ENCODE data around the gene PSENEN. TPM values are rescaled to one million over a fixed set of nuclear protein-coding genes. Genes with fewer than 3 reads are reported as not detected.

Gene PSENEN
- total RNA-seq, 3 donors from 2014 or later (not counting 1 experiment from before 2014, with no cell fraction given), result 38.5 to 45.0 (median 41.0) TPM

DNA sequence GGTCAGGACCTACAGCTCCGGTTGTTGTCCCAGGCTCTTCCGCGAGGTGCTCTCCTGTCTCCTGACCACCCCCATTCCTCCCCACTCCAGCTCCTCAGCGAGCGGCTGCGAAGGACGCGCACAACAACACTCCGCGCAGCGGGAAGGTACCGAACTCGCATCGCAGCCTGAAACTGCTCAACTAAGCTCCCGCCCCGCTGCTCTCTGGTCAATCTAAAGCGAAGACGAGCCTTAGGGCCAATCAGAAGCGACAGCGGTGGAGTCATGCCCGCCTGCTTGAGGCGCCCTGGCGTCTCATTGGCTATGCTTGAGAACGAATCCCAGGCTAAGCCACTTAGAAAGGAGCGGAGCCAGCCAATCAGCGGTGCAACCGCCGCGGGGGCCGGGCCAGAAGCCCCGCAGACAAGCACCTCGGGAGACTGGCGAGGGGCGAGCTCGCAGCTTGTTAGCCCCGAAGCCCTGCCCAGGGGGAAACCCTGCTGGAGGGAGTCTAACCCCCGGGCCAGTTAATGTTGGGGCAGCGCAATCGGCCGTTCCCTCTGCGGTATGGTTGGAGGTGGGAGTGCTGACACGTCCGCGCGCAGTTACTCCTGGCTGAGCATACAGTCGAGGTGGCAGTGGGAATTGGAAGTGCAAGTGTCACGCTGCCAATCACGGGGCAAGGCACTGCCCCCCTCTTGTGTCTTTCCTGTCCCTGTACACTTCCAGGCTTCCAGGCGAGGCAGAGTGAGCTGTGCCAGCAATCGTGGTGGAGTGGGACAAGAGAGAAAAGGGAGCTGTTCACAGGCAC is 43.0 kb upstream of the PSENEN start:
- TF ChIP-seq, protein P1, sequence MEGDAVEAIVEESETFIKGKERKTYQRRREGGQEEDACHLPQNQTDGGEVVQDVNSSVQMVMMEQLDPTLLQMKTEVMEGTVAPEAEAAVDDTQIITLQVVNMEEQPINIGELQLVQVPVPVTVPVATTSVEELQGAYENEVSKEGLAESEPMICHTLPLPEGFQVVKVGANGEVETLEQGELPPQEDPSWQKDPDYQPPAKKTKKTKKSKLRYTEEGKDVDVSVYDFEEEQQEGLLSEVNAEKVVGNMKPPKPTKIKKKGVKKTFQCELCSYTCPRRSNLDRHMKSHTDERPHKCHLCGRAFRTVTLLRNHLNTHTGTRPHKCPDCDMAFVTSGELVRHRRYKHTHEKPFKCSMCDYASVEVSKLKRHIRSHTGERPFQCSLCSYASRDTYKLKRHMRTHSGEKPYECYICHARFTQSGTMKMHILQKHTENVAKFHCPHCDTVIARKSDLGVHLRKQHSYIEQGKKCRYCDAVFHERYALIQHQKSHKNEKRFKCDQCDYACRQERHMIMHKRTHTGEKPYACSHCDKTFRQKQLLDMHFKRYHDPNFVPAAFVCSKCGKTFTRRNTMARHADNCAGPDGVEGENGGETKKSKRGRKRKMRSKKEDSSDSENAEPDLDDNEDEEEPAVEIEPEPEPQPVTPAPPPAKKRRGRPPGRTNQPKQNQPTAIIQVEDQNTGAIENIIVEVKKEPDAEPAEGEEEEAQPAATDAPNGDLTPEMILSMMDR (IDR thresholded peaks at IDR 0.05), result no peak
- no peaks in the 10 kb centered on the region for H3K27me3 ChIP-seq (ENCODE audit: control insufficient read depth, insufficient read depth, low read length)
- peak overlapping the region; percentile 46 for H3K4me3 ChIP-seq (ENCODE audit: low read length)
- Mint-ChIP-seq H3K4me1 (peaks cover 8 to 10% of the 10 kb centered on the region in 2 donors), H3K27ac (peak overlapping the region; percentile 82 to 87), H3K4me3 (peak overlapping the region; percentile 97), H3K9me3 (no peaks in the 10 kb centered on the region), H3K27me3 (ENCODE audit: low read depth in 2 of 2) (peaks cover 4 to 7% of the 10 kb centered on the region in 2 donors), H3K36me3 (no peaks in the 10 kb centered on the region)
- intact Hi-C loops (cut with micrococcal nuclease), result loop anchor here (1.0 to 5.0 kb wide), 2 partner anchors 14 to 45 kb away; partner anchors contain the start of genes LIN37, PSENEN and U2AF1L4
- H3K4me1 ChIP-seq (ENCODE audit: control insufficient read depth, insufficient read depth, low read length), result peaks cover 14% of the 10 kb centered on the region
- WGBS (ENCODE audit: insufficient coverage), result under 1% methylated on average over 50 of the region's 50 CpGs
- H3K27ac ChIP-seq (ENCODE audit: low read length), result peak overlapping the region; percentile 41
- H3K36me3 ChIP-seq (ENCODE audit: control insufficient read depth, insufficient read depth, low read length), result no peaks in the 10 kb centered on the region
- DNase-seq, result peak; percentile 85 to 97
- no peaks in the 10 kb centered on the region for H3K9me3 ChIP-seq (ENCODE audit: control insufficient read depth, insufficient read depth, low read length)
- ATAC-seq, result peak; percentile 99

GRCh38 chr19:35703343-35703742 is 42.1 kb upstream of the PSENEN start:
- intact Hi-C loops (cut with micrococcal nuclease), result loop anchor here (5.0 kb wide), 1 partner anchor 44 kb away; the partner anchor contains the start of genes LIN37, PSENEN and U2AF1L4
- H3K4me3 Mint-ChIP-seq, result peak overlapping the region; percentile 37
- H3K9me3 Mint-ChIP-seq, result no peaks in the 10 kb centered on the region
- TF ChIP-seq, protein P1 (IDR thresholded peaks at IDR 0.05), result no peak
- H3K4me1 ChIP-seq (ENCODE audit: control insufficient read depth, insufficient read depth, low read length), result peaks cover 14% of the 10 kb centered on the region
- no peaks in the 10 kb centered on the region for H3K36me3 Mint-ChIP-seq
- no peak overlapping the region for H3K27ac ChIP-seq (ENCODE audit: low read length)
- no peaks in the 10 kb centered on the region for H3K27me3 ChIP-seq (ENCODE audit: control insufficient read depth, insufficient read depth, low read length)
- H3K4me1 Mint-ChIP-seq, result peaks cover 8 to 10% of the 10 kb centered on the region in 2 donors
- ATAC-seq (no peak), DNase-seq (no peak)
- 62% methylated on average over 5 of the region's 9 CpGs for WGBS (ENCODE audit: insufficient coverage)
- H3K4me3 ChIP-seq (ENCODE audit: low read length), result no peak overlapping the region
- H3K9me3 ChIP-seq (ENCODE audit: control insufficient read depth, insufficient read depth, low read length), result no peaks in the 10 kb centered on the region
- peaks cover 4 to 7% of the 10 kb centered on the region in 2 donors for H3K27me3 Mint-ChIP-seq (ENCODE audit: low read depth in 2 of 2)
- H3K27ac Mint-ChIP-seq, result no peak overlapping the region
- no peaks in the 10 kb centered on the region for H3K36me3 ChIP-seq (ENCODE audit: control insufficient read depth, insufficient read depth, low read length)

DNA sequence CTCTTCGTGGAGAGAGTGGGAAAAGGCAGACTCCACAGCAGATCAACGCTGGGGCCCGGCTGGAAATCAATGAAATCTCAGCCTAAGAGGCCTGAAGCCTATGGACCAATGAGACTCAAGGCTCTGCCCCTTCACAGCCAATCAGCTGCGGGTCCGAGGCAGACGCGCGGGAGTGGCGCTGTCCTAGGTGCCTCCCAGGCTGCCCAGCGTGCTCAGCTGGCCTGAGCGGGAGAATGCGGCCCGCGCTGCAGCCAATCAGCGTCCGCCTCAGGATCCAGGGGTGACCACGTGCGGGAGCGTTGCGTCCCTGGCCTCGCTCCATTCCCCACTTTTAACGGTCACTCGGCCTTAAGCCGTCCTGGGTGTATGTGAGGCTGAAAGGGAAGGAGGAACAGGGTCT is 41.2 kb upstream of the PSENEN start, which contains the start of gene ZBTB32:
Gene ZBTB32 (plus strand): TSS at position 341 of the 400 bp plus-strand sequence. CDS start 10,069 bp downstream, outside the sequence.
- Histone ChIP-seq H3K9me3 (ENCODE audit: control insufficient read depth, insufficient read depth, low read length) (no peaks in the 10 kb centered on the region), H3K27me3 (ENCODE audit: control insufficient read depth, insufficient read depth, low read length) (no peaks in the 10 kb centered on the region), H3K4me1 (ENCODE audit: control insufficient read depth, insufficient read depth, low read length) (peaks cover 14% of the 10 kb centered on the region), H3K36me3 (ENCODE audit: control insufficient read depth, insufficient read depth, low read length) (no peaks in the 10 kb centered on the region), H3K4me3 (ENCODE audit: low read length) (no peak within 1 kb of the TSS), H3K27ac (ENCODE audit: low read length) (no peak within 1 kb of the TSS)
- no peaks in the 10 kb centered on the region for H3K36me3 Mint-ChIP-seq
- intact Hi-C loops (cut with micrococcal nuclease), result loop anchor here (5.0 kb wide), 1 partner anchor 43 kb away; the partner anchor contains the start of genes LIN37, PSENEN and U2AF1L4
- WGBS (ENCODE audit: insufficient coverage), result 47% methylated on average over 24 of the region's 24 CpGs
- no peak within 1 kb of the TSS for H3K4me3 Mint-ChIP-seq
- H3K27ac Mint-ChIP-seq, result no peak within 1 kb of the TSS
- ATAC-seq, result no peak
- peaks cover 8 to 10% of the 10 kb centered on the region in 2 donors for H3K4me1 Mint-ChIP-seq
- TF ChIP-seq, protein P1 (IDR thresholded peaks at IDR 0.05), result no peak
- DNase-seq, result no peak
- H3K9me3 Mint-ChIP-seq, result no peaks in the 10 kb centered on the region
- H3K27me3 Mint-ChIP-seq (ENCODE audit: low read depth in 2 of 2), result peaks cover 4 to 7% of the 10 kb centered on the region in 2 donors

All from natural killer cell (primary cell).